CD4-positive, alpha-beta T cell treated with Interferon alpha-2 for 1 hour (primary cell): ENCODE data around the gene ZNF629.

Experiments used
- DNase-seq, 2 donors: peaks; one replicate each; pipeline ENCODE4 v3.0.0-alpha.2; 2020 to 2022

ZNF629 gene

DNA sequence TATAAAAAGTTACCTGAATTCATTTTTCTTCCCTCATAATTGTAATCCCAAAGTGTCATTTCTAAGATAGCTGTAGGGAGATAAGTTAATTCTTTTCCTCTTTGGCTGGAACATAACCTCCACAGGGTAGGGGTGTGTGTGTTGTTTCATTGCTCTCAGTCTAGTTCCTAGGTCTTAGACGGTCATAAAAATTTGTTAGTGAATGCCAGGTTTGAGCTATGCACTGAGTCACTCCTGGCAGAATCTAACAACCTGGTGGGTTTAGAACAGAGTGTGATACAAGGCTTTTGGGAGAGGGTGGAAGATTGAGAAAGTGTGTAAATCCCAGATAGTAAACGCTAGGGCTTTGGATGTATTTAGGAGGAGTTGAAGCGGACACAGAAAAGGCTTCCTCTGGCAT, 39.7 kb downstream of the ZNF629 start:
- no peak for DNase-seq

DNA sequence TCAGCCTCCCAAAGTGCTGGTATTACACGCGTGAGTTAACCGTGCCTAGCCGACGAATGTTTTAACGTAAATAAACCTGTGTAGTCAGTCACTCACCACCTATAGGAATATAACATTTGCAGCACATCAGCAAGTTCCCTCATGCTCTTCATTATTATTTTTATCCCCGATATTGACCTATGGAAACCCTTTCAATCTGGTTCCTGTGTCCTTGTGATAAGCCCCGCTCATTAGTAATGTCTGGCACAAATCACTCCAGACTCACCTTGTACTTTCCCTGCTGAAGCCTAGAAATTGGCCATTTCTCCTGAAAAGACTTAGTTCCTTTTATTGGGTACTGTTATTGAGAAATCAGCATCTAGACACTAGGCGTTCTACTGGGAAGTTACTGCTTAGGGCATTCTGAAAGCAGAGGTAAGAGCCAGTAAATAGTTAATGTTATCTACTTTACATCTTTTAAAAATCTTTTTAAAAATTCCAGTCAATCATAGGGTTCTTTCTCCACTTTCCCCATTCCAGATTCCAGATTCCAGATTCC, 40.3 kb downstream of the ZNF629 start:
- no peak for DNase-seq

DNA sequence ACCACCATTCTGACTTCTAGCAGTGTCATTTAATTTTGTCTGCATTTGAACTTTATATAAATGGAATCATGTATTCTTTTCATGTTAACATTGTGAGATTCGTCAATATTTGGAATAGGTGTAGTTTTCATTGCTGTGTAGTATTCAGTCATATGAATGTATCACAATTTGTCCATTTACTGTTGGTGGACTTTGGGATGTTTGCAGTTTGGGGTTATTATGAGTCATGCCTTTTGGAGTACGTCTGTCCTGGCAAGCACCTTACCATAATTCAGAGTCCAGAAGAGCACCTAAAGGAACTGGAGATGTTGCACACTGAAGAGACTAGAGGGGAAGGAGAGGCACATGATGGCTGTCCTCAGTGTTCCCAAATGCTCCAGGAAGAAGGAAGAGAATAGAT, 41.9 kb downstream of the ZNF629 start:
- DNase-seq = no peak

GRCh38 chr16:30744183-30744582, 42.8 kb downstream of the ZNF629 start:
- DNase-seq = no peak

- DNase-seq = no peak
Measured at GRCh38 chr16:30743716-30744115, 43.3 kb downstream of the ZNF629 start.

- no peak for DNase-seq
Measured at GRCh38 chr16:30741461-30741914, 45.5 kb downstream of the ZNF629 start.

GRCh38 chr16:30740364-30741251, 46.4 kb downstream of the ZNF629 start:
- DNase-seq = no peak

GRCh38 chr16:30738984-30739951, 47.7 kb downstream of the ZNF629 start:
- DNase-seq = no peak

- no peak for DNase-seq
Measured at GRCh38 chr16:30737794-30738648, 49.0 kb downstream of the ZNF629 start.

- no peak for DNase-seq
Measured at GRCh38 chr16:30736995-30737793, 49.8 kb downstream of the ZNF629 start.

GRCh38 chr16:30731411-30731810, 55.6 kb downstream of the ZNF629 start:
- no peak for DNase-seq

- DNase-seq = peak in 1 of 2 donors; percentile 15
Measured at GRCh38 chr16:30728899-30729672, 57.9 kb downstream of the ZNF629 start.
